ENCODE data around the gene MAP3K8. TPM values are rescaled to one million over a fixed set of nuclear protein-coding genes. Genes with fewer than 3 reads are reported as not detected.
A peak's percentile ranks its signal among the peaks of the same experiment; 100 is the strongest.

MAP3K8 gene
- total and polyA plus RNA-seq, 9 of the 15 experiments (the other 6 are each of a cell fraction or from before 2014, with no cell fraction given): 6.9 to 23.6 (median 13.6) TPM

DNA sequence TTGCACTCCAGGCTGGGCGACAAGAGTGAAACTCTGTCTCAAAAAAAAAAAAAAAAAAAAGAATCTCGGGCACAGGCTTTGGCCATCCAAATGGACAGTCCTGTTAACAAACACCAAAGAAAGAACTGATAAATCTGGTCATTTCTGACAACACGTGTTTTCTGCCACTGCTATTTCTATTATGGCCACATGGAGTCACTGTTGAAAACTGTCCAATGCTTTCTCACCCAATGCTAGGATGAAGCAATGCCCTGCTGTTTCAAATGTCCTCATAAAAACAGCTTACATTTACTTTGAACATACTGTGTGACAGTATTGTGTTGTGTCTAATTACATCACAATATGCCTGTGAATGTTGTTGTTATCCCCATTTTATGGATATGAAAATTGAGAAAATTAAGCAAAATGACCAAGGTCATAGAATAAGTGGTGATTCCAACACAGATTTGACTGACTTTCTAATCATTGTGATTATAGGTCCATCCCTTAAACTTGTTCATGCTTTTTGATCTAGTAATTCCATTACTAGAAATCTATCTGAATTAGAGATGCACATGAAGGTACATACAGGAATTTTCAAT lies 19.9 kb upstream of the MAP3K8 start (continued):
- TF ChIP-seq MAFF (IDR thresholded peaks at IDR 0.05; ENCODE audit: low read length) (no peak), KAT8 (IDR thresholded peaks at IDR 0.05; ENCODE audit: low read depth) (no peak), KHSRP (IDR thresholded peaks at IDR 0.05) (no peak), BCL6 (CRISPR knock-in tag; IDR thresholded peaks at IDR 0.05) (no peak), PHF8 (IDR thresholded peaks at IDR 0.05; ENCODE audit: borderline replicate concordance, low read length) (no peak), TCF7 (IDR thresholded peaks at IDR 0.05; ENCODE audit: borderline replicate concordance) (no peak), XRCC4 (IDR thresholded peaks at IDR 0.05; ENCODE audit: extremely low read depth, insufficient read depth, insufficient read length) (no peak), MAFG (tag; conservative IDR thresholded peaks at IDR 0.05) (no peak), NCOA6 (IDR thresholded peaks at IDR 0.05) (no peak), ZNF79 (CRISPR knock-in tag; IDR thresholded peaks at IDR 0.05; ENCODE audit: low read depth) (no peak), CCNT2 (IDR thresholded peaks at IDR 0.05; ENCODE audit: borderline replicate concordance, extremely low read depth, insufficient read length, low read depth, low read length) (no peak), CHD2 (IDR thresholded peaks at IDR 0.05; ENCODE audit: low read depth, low read length) (no peak), ZNF507 (tag; conservative IDR thresholded peaks at IDR 0.05) (no peak), U2AF2 (optimal IDR thresholded peaks at IDR 0.05; ENCODE audit: low read depth, low read length) (no peak), BMI1 (IDR thresholded peaks at IDR 0.05; ENCODE audit: low read length) (no peak)
- TF ChIP-seq, protein P1, sequence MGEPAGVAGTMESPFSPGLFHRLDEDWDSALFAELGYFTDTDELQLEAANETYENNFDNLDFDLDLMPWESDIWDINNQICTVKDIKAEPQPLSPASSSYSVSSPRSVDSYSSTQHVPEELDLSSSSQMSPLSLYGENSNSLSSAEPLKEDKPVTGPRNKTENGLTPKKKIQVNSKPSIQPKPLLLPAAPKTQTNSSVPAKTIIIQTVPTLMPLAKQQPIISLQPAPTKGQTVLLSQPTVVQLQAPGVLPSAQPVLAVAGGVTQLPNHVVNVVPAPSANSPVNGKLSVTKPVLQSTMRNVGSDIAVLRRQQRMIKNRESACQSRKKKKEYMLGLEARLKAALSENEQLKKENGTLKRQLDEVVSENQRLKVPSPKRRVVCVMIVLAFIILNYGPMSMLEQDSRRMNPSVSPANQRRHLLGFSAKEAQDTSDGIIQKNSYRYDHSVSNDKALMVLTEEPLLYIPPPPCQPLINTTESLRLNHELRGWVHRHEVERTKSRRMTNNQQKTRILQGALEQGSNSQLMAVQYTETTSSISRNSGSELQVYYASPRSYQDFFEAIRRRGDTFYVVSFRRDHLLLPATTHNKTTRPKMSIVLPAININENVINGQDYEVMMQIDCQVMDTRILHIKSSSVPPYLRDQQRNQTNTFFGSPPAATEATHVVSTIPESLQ (CRISPR knock-in tag; IDR thresholded peaks at IDR 0.05): no peak
- TF ChIP-seq, protein P2, sequence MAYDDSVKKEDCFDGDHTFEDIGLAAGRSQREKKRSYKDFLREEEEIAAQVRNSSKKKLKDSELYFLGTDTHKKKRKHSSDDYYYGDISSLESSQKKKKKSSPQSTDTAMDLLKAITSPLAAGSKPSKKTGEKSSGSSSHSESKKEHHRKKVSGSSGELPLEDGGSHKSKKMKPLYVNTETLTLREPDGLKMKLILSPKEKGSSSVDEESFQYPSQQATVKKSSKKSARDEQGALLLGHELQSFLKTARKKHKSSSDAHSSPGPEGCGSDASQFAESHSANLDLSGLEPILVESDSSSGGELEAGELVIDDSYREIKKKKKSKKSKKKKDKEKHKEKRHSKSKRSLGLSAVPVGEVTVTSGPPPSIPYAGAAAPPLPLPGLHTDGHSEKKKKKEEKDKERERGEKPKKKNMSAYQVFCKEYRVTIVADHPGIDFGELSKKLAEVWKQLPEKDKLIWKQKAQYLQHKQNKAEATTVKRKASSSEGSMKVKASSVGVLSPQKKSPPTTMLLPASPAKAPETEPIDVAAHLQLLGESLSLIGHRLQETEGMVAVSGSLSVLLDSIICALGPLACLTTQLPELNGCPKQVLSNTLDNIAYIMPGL (CRISPR knock-in tag; IDR thresholded peaks at IDR 0.05): no peak
- TF ChIP-seq, protein P3, sequence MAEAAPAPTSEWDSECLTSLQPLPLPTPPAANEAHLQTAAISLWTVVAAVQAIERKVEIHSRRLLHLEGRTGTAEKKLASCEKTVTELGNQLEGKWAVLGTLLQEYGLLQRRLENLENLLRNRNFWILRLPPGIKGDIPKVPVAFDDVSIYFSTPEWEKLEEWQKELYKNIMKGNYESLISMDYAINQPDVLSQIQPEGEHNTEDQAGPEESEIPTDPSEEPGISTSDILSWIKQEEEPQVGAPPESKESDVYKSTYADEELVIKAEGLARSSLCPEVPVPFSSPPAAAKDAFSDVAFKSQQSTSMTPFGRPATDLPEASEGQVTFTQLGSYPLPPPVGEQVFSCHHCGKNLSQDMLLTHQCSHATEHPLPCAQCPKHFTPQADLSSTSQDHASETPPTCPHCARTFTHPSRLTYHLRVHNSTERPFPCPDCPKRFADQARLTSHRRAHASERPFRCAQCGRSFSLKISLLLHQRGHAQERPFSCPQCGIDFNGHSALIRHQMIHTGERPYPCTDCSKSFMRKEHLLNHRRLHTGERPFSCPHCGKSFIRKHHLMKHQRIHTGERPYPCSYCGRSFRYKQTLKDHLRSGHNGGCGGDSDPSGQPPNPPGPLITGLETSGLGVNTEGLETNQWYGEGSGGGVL (CRISPR knock-in tag; IDR thresholded peaks at IDR 0.05): no peak
- TF ChIP-seq, protein P4, sequence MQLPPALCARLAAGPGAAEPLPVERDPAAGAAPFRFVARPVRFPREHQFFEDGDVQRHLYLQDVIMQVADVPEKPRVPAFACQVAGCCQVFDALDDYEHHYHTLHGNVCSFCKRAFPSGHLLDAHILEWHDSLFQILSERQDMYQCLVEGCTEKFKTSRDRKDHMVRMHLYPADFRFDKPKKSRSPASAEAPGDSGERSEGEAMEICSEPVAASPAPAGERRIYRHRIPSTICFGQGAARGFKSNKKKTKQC (CRISPR knock-in tag; IDR thresholded peaks at IDR 0.05): no peak
- TF ChIP-seq, protein P5, sequence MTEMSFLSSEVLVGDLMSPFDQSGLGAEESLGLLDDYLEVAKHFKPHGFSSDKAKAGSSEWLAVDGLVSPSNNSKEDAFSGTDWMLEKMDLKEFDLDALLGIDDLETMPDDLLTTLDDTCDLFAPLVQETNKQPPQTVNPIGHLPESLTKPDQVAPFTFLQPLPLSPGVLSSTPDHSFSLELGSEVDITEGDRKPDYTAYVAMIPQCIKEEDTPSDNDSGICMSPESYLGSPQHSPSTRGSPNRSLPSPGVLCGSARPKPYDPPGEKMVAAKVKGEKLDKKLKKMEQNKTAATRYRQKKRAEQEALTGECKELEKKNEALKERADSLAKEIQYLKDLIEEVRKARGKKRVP (CRISPR knock-in tag; IDR thresholded peaks at IDR 0.05): no peak
- TF ChIP-seq, protein P6, sequence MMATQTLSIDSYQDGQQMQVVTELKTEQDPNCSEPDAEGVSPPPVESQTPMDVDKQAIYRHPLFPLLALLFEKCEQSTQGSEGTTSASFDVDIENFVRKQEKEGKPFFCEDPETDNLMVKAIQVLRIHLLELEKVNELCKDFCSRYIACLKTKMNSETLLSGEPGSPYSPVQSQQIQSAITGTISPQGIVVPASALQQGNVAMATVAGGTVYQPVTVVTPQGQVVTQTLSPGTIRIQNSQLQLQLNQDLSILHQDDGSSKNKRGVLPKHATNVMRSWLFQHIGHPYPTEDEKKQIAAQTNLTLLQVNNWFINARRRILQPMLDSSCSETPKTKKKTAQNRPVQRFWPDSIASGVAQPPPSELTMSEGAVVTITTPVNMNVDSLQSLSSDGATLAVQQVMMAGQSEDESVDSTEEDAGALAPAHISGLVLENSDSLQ (IDR thresholded peaks at IDR 0.05): 0 out of 2 replicates have a peak, but pooled peaks have one; percentile 14
